Skeletal muscle tissue (tissue), 4 donors: Measurements from ENCODE around the gene UBE2G2. TPM values are rescaled to one million over a fixed set of nuclear protein-coding genes. Genes with fewer than 3 reads are reported as not detected.

Experiments
- H3K27ac ChIP-seq: one replicate; pipeline ENCODE4 v1.7.0; 2013; ENCODE audit warnings: mild to moderate bottlenecking, low read depth, low read length, inconsistent platforms
- H3K27me3 ChIP-seq, 3 donors: one replicate each; pipeline ENCODE4 v1.7.0; 2013; ENCODE audit warnings: low read length in 3 of 3; ENCODE audit not compliant: control insufficient read depth in 3 of 3, insufficient read depth in 3 of 3
- H3K36me3 ChIP-seq, 3 donors: one replicate each; pipeline ENCODE4 v1.7.0; 2013; ENCODE audit warnings: low read length in 3 of 3; ENCODE audit not compliant: control insufficient read depth in 3 of 3, insufficient read depth in 3 of 3
- H3K4me1 ChIP-seq, 3 donors: one replicate each; pipeline ENCODE4 v1.7.0; 2013; ENCODE audit warnings: low read length in 3 of 3, mild to moderate bottlenecking in 3 of 3; ENCODE audit not compliant: control insufficient read depth in 3 of 3, insufficient read depth in 3 of 3
- H3K4me3 ChIP-seq, 3 donors: one replicate each; pipeline ENCODE4 v1.7.0; 2013; ENCODE audit warnings: low read length in 3 of 3
- H3K9ac ChIP-seq, 3 donors: one replicate each; pipeline ENCODE4 v1.7.0; 2013; ENCODE audit warnings: low read length in 3 of 3, mild to moderate bottlenecking in 3 of 3, moderate library complexity in 2 of 3, low read depth in 1 of 3
- H3K9me3 ChIP-seq, 3 donors: one replicate each; pipeline ENCODE4 v1.7.0; 2013; ENCODE audit warnings: low read length in 3 of 3; ENCODE audit not compliant: control insufficient read depth in 3 of 3
- total RNA-seq: library from RNA; depleted of rRNA; stranded (reverse); fragments of >200 nt; gene quantifications from one replicate; pipeline ENCODE4 v1.2.3, GENCODE V29; 2014
- donor health status: Osteomylitis.

UBE2G2 gene
- total RNA-seq, 1 donor from 2014 or later = 60.5 TPM

GRCh38 chr21:44815852-44816628, 14.4 kb upstream of the UBE2G2 start:
- Histone ChIP-seq H3K27me3 (no peaks in the 10 kb centered on the region), H3K9me3 (peaks cover 0 to 2% (median 0%) of the 10 kb centered on the region in 3 donors), H3K4me1 (peaks cover 9 to 35% (median 19%) of the 10 kb centered on the region in 3 donors), H3K36me3 (peaks cover 3 to 18% (median 13%) of the 10 kb centered on the region in 3 donors), H3K9ac (peak overlapping the region in 1 of 3 donors; percentile 16), H3K27ac (peak overlapping the region; percentile 60), H3K4me3 (no peak overlapping the region)

- peaks cover 10 to 24% (median 21%) of the 10 kb centered on the region in 3 donors for H3K36me3 ChIP-seq
- peak overlapping the region; percentile 60 for H3K27ac ChIP-seq
- H3K4me3 ChIP-seq = no peak overlapping the region
- H3K27me3 ChIP-seq = no peaks in the 10 kb centered on the region
- peaks cover 0 to 2% (median 0%) of the 10 kb centered on the region in 3 donors for H3K9me3 ChIP-seq
- H3K9ac ChIP-seq = peak overlapping the region in 1 of 3 donors; percentile 16
- peaks cover 9 to 35% (median 19%) of the 10 kb centered on the region in 3 donors for H3K4me1 ChIP-seq
Measured at GRCh38 chr21:44815225-44815624, 13.6 kb upstream of the UBE2G2 start.

GRCh38 chr21:44814498-44815023, 12.9 kb upstream of the UBE2G2 start:
- H3K36me3 ChIP-seq = peaks cover 17 to 31% (median 27%) of the 10 kb centered on the region in 3 donors
- peaks cover 0 to 2% (median 0%) of the 10 kb centered on the region in 3 donors for H3K9me3 ChIP-seq
- peaks cover 9 to 35% (median 19%) of the 10 kb centered on the region in 3 donors for H3K4me1 ChIP-seq
- H3K4me3 ChIP-seq = no peak overlapping the region
- H3K27ac ChIP-seq = peak overlapping the region; percentile 60
- peak overlapping the region in 1 of 3 donors; percentile 16 for H3K9ac ChIP-seq
- no peaks in the 10 kb centered on the region for H3K27me3 ChIP-seq

- H3K9ac ChIP-seq = no peak overlapping the region
- no peaks in the 10 kb centered on the region for H3K27me3 ChIP-seq
- H3K4me3 ChIP-seq = no peak overlapping the region
- H3K27ac ChIP-seq = no peak overlapping the region
- peaks cover 19 to 36% (median 34%) of the 10 kb centered on the region in 3 donors for H3K36me3 ChIP-seq
- peaks cover 9 to 35% (median 19%) of the 10 kb centered on the region in 3 donors for H3K4me1 ChIP-seq
- H3K9me3 ChIP-seq = no peaks in the 10 kb centered on the region
Measured at GRCh38 chr21:44813727-44814126, 12.1 kb upstream of the UBE2G2 start.

GRCh38 chr21:44813149-44813548, 11.5 kb upstream of the UBE2G2 start:
- H3K36me3 ChIP-seq = peaks cover 23 to 40% (median 40%) of the 10 kb centered on the region in 3 donors

GRCh38 chr21:44812640-44813039, 11.0 kb upstream of the UBE2G2 start:
- Histone ChIP-seq H3K36me3 (peaks cover 24 to 42% (median 41%) of the 10 kb centered on the region in 3 donors), H3K4me1 (peaks cover 9 to 30% (median 17%) of the 10 kb centered on the region in 3 donors), H3K27me3 (no peaks in the 10 kb centered on the region), H3K27ac (no peak overlapping the region), H3K9ac (no peak overlapping the region), H3K9me3 (no peaks in the 10 kb centered on the region), H3K4me3 (no peak overlapping the region)

More at GRCh38 chr21:44813149-44813548, 11.5 kb upstream of the UBE2G2 start:
- Histone ChIP-seq H3K4me3 (no peak overlapping the region), H3K9me3 (no peaks in the 10 kb centered on the region), H3K27me3 (no peaks in the 10 kb centered on the region), H3K9ac (no peak overlapping the region), H3K4me1 (peaks cover 9 to 30% (median 17%) of the 10 kb centered on the region in 3 donors), H3K27ac (no peak overlapping the region)

GRCh38 chr21:44810779-44811178, 9.2 kb upstream of the UBE2G2 start:
- Histone ChIP-seq H3K4me1 (peaks cover 3 to 15% (median 7%) of the 10 kb centered on the region in 3 donors), H3K27ac (no peak overlapping the region), H3K27me3 (no peaks in the 10 kb centered on the region), H3K9ac (no peak overlapping the region), H3K4me3 (no peak overlapping the region), H3K36me3 (peaks cover 38 to 59% (median 54%) of the 10 kb centered on the region in 3 donors), H3K9me3 (no peaks in the 10 kb centered on the region)

- H3K27ac ChIP-seq = no peak overlapping the region
- no peaks in the 10 kb centered on the region for H3K9me3 ChIP-seq
- peaks cover 37 to 50% (median 44%) of the 10 kb centered on the region in 3 donors for H3K36me3 ChIP-seq
- H3K9ac ChIP-seq = no peak overlapping the region
- H3K4me3 ChIP-seq = no peak overlapping the region
- no peaks in the 10 kb centered on the region for H3K27me3 ChIP-seq
- peaks cover 10 to 20% (median 19%) of the 10 kb centered on the region in 3 donors for H3K4me1 ChIP-seq
Measured at GRCh38 chr21:44805859-44806258, 4.2 kb upstream of the UBE2G2 start.

GRCh38 chr21:44805226-44805625, 3.6 kb upstream of the UBE2G2 start:
- Histone ChIP-seq H3K4me1 (peaks cover 17 to 27% (median 25%) of the 10 kb centered on the region in 3 donors), H3K36me3 (peaks cover 30 to 44% (median 39%) of the 10 kb centered on the region in 3 donors), H3K4me3 (no peak overlapping the region), H3K9ac (no peak overlapping the region), H3K27ac (no peak overlapping the region), H3K9me3 (no peaks in the 10 kb centered on the region), H3K27me3 (no peaks in the 10 kb centered on the region)

GRCh38 chr21:44804762-44805161, 3.1 kb upstream of the UBE2G2 start:
- Histone ChIP-seq H3K27me3 (no peaks in the 10 kb centered on the region), H3K36me3 (peaks cover 26 to 39% (median 34%) of the 10 kb centered on the region in 3 donors), H3K9me3 (no peaks in the 10 kb centered on the region), H3K4me3 (no peak overlapping the region), H3K27ac (no peak overlapping the region), H3K4me1 (peaks cover 21 to 31% (median 30%) of the 10 kb centered on the region in 3 donors), H3K9ac (peak overlapping the region in 1 of 3 donors; percentile 16)
